Neural progenitor cell (in vitro differentiated cells): ENCODE data around the gene ETV6. TPM values are rescaled to one million over a fixed set of nuclear protein-coding genes. Genes with fewer than 3 reads are reported as not detected.

Experiments used
- DNase-seq: peaks from one replicate; pipeline ENCODE4 v3.0.0-alpha.2; 2016; ENCODE audit warnings: low spot score
- H2AFZ ChIP-seq: fragments of 200-600 bp; sonication (generic); replicated peaks from 2 replicates; pipeline ENCODE4 v1.6.1; 2016; ENCODE audit warnings: antibody characterized with exemption
- H3F3A ChIP-seq: fragments of 200-600 bp; sonication (generic); 2 replicates; pipeline ENCODE4 v1.6.1; 2016; ENCODE audit warnings: antibody characterized with exemption, low read depth
- H3K27ac ChIP-seq: fragments of 200-600 bp; sonication (generic); 2 replicates; pipeline ENCODE4 v1.5.1; 2016; ENCODE audit warnings: mild to moderate bottlenecking
- H3K27me3 ChIP-seq: fragments of 200-600 bp; sonication (generic); 2 replicates; pipeline ENCODE4 v1.6.1; 2016; ENCODE audit warnings: mild to moderate bottlenecking, moderate library complexity
- H3K36me3 ChIP-seq: fragments of 200-600 bp; sonication (generic); 2 replicates; pipeline ENCODE4 v1.5.1; 2016
- H3K4me1 ChIP-seq: fragments of 200-600 bp; sonication (generic); 2 replicates; pipeline ENCODE4 v1.6.1; 2016; ENCODE audit warnings: mixed run types
- H3K4me2 ChIP-seq: fragments of 200-600 bp; sonication (generic); 2 replicates; pipeline ENCODE4 v1.6.1; 2016
- H3K4me3 ChIP-seq: fragments of 200-600 bp; sonication (generic); 2 replicates; pipeline ENCODE4 v1.5.1; 2016
- H3K79me2 ChIP-seq: fragments of 200-600 bp; sonication (generic); 2 replicates; pipeline ENCODE4 v1.6.1; 2016; ENCODE audit warnings: low read depth
- H3K9ac ChIP-seq: fragments of 200-600 bp; sonication (generic); 2 replicates; pipeline ENCODE4 v1.6.1; 2016
- H3K9me3 ChIP-seq: fragments of 200-600 bp; sonication (generic); 2 replicates; pipeline ENCODE4 v1.5.1; 2016; ENCODE audit warnings: low read depth
- H4K20me1 ChIP-seq: fragments of 200-600 bp; sonication (generic); 2 replicates; pipeline ENCODE4 v1.6.1; 2016; ENCODE audit warnings: low read depth
- H3K27ac Mint-ChIP-seq: 3 replicates; pipeline ENCODE4 v1.8.0; 2021; ENCODE audit warnings: mixed read lengths
- H3K27me3 Mint-ChIP-seq: 2 replicates; pipeline ENCODE4 v1.8.0; 2022; ENCODE audit warnings: low read depth, mild to moderate bottlenecking, inconsistent platforms, moderate library complexity, mixed read lengths; ENCODE audit not compliant: insufficient read depth
- H3K36me3 Mint-ChIP-seq: 3 replicates; pipeline ENCODE4 v1.8.0; 2021; ENCODE audit warnings: mixed read lengths
- H3K4me1 Mint-ChIP-seq: 3 replicates; pipeline ENCODE4 v1.8.0; 2021; ENCODE audit warnings: mixed read lengths
- H3K4me3 Mint-ChIP-seq: 3 replicates; pipeline ENCODE4 v1.8.0; 2021; ENCODE audit warnings: mild to moderate bottlenecking, moderate library complexity, mixed read lengths
- H3K9me3 Mint-ChIP-seq: 3 replicates; pipeline ENCODE4 v1.8.0; 2020; ENCODE audit warnings: mixed read lengths
- EZH2 ChIP-seq: fragments of 200-600 bp; sonication (generic); IDR thresholded peaks from 2 replicates; pipeline ENCODE4 v1.6.1; 2017; ENCODE audit warnings: antibody characterized with exemption, mild to moderate bottlenecking, moderate library complexity
- EZH2phosphoT487 ChIP-seq: fragments of 200-600 bp; sonication (generic); IDR thresholded peaks from 2 replicates; pipeline ENCODE4 v1.6.1; 2017; ENCODE audit warnings: antibody characterized with exemption
- total RNA-seq: library from RNA; depleted of rRNA; stranded (reverse); fragments of >200 nt; gene quantifications from 2 replicates; pipeline ENCODE4 v1.2.3, GENCODE V29; 2015; ENCODE audit warnings: low replicate concordance
- TF ChIP-seq, protein P1 (sequence below): fragments of 200-600 bp; sonication (generic); IDR thresholded peaks from 2 replicates; pipeline ENCODE4 v1.5.1; 2017; ENCODE audit warnings: antibody characterized with exemption, mild to moderate bottlenecking

The ETV6 gene
- total RNA-seq, 1 donor from 2014 or later = 6.2 TPM

DNA sequence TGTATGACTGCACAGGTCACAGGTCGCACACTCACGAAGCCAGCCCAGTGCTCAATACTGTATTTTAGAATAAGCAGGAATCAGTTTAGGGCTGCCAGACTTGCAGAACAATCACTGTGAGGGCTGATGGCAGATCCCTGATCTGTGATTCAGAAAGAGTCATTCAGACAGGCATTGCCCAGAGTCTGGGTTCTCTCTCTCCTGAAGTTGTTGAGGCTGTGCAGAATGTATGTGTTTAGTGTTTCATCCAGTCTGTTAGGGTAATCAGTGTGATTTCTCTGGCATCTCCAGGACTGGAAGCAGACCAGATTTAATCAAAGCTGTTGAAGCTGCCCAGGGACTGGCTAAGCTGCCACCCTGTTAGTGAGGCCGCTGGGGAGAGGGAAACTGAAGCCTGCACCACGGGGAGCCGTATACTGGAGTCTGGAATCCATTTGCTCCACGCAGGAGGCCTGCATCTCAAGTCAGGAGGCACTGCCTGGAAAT, 69.3 kb downstream of the ETV6 start:
- H3K27me3 ChIP-seq = no peaks in the 10 kb centered on the region
- no peak overlapping the region for H3K9ac ChIP-seq
- peaks cover 32% of the 10 kb centered on the region for H3K4me1 Mint-ChIP-seq
- no peak overlapping the region for H3K4me3 ChIP-seq
- H3K36me3 Mint-ChIP-seq = peaks cover 13% of the 10 kb centered on the region
- peak; percentile 45 for DNase-seq
- TF ChIP-seq EZH2 (no peak), EZH2phosphoT487 (no peak)
- TF ChIP-seq, protein P1, sequence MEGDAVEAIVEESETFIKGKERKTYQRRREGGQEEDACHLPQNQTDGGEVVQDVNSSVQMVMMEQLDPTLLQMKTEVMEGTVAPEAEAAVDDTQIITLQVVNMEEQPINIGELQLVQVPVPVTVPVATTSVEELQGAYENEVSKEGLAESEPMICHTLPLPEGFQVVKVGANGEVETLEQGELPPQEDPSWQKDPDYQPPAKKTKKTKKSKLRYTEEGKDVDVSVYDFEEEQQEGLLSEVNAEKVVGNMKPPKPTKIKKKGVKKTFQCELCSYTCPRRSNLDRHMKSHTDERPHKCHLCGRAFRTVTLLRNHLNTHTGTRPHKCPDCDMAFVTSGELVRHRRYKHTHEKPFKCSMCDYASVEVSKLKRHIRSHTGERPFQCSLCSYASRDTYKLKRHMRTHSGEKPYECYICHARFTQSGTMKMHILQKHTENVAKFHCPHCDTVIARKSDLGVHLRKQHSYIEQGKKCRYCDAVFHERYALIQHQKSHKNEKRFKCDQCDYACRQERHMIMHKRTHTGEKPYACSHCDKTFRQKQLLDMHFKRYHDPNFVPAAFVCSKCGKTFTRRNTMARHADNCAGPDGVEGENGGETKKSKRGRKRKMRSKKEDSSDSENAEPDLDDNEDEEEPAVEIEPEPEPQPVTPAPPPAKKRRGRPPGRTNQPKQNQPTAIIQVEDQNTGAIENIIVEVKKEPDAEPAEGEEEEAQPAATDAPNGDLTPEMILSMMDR = no peak
- no peak overlapping the region for H3K27ac ChIP-seq
- H3K36me3 ChIP-seq = no peaks in the 10 kb centered on the region
- H3K9me3 Mint-ChIP-seq = peaks cover 2% of the 10 kb centered on the region
- H4K20me1 ChIP-seq = no peaks in the 10 kb centered on the region
- H3F3A ChIP-seq = no peaks in the 10 kb centered on the region
- peaks cover 14% of the 10 kb centered on the region for H3K4me1 ChIP-seq
- no peak overlapping the region for H3K4me2 ChIP-seq
- H3K4me3 Mint-ChIP-seq = no peak overlapping the region
- H3K27me3 Mint-ChIP-seq = peaks cover 7% of the 10 kb centered on the region
- no peaks in the 10 kb centered on the region for H3K79me2 ChIP-seq
- no peak overlapping the region for H2AFZ ChIP-seq
- H3K27ac Mint-ChIP-seq = peak overlapping the region; percentile 88
- no peaks in the 10 kb centered on the region for H3K9me3 ChIP-seq

DNA sequence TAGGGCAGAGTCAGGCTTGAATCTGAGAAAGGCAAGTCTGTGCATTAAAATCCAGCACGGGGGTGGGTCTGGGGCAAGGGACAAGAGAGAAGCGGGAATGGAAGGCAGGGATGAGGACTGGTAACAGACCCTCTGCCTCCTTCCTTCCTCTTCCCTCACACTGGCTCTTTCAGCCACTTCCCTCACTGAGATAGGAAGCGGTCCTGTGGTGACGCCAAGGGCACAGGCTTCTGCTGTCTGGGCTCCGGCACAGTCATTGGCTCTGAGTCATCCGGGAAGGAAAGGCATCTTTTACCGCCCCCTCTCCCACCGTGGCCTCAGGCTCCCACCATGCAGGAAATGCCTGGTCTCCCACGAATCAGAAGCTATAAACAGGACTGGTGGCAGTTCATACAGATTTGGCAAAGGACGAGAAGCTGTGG, 70.2 kb downstream of the ETV6 start:
- Mint-ChIP-seq H3K27ac (peak overlapping the region; percentile 22), H3K4me3 (no peak overlapping the region), H3K27me3 (peaks cover 7% of the 10 kb centered on the region), H3K4me1 (peaks cover 40% of the 10 kb centered on the region), H3K36me3 (peaks cover 10% of the 10 kb centered on the region), H3K9me3 (peaks cover 2% of the 10 kb centered on the region)
- H2AFZ ChIP-seq = no peak overlapping the region
- H3K4me1 ChIP-seq = peaks cover 23% of the 10 kb centered on the region
- no peaks in the 10 kb centered on the region for H3F3A ChIP-seq
- no peaks in the 10 kb centered on the region for H3K9me3 ChIP-seq
- no peaks in the 10 kb centered on the region for H3K79me2 ChIP-seq
- H3K27ac ChIP-seq = no peak overlapping the region
- H4K20me1 ChIP-seq = no peaks in the 10 kb centered on the region
- no peaks in the 10 kb centered on the region for H3K36me3 ChIP-seq
- no peak overlapping the region for H3K4me3 ChIP-seq
- TF ChIP-seq EZH2phosphoT487 (no peak), EZH2 (no peak)
- TF ChIP-seq, protein P1 = no peak
- DNase-seq = no peak
- no peak overlapping the region for H3K9ac ChIP-seq
- H3K4me2 ChIP-seq = no peak overlapping the region
- no peaks in the 10 kb centered on the region for H3K27me3 ChIP-seq

DNA sequence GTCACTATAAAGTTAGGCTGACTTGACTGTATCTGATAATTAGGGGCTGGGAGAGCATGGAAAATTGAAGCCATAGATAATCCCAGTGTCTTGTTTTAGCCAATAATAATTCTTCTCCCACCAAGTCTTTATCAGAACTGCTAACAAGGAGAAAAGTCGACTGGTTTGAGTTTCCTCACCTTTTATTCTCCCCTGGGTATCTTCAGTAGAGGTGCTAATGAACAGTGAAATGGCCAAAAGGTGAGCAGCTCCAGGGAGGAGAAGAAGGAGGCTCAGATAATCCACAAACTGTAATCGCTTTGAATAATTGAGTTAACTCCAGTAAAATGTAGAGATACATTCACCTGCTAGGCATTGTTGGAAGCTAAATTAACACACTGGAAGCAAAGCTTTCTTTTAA, 72.6 kb downstream of the ETV6 start:
- TF ChIP-seq EZH2 (no peak), EZH2phosphoT487 (no peak)
- peaks cover 2% of the 10 kb centered on the region for H3K9me3 Mint-ChIP-seq
- no peak overlapping the region for H2AFZ ChIP-seq
- no peak overlapping the region for H3K27ac ChIP-seq
- no peaks in the 10 kb centered on the region for H3F3A ChIP-seq
- peaks cover 10% of the 10 kb centered on the region for H3K36me3 Mint-ChIP-seq
- H3K27me3 ChIP-seq = no peaks in the 10 kb centered on the region
- H3K9ac ChIP-seq = no peak overlapping the region
- DNase-seq = no peak
- H3K4me1 Mint-ChIP-seq = peaks cover 45% of the 10 kb centered on the region
- H3K4me2 ChIP-seq = no peak overlapping the region
- no peak overlapping the region for H3K27ac Mint-ChIP-seq
- H3K36me3 ChIP-seq = no peaks in the 10 kb centered on the region
- no peaks in the 10 kb centered on the region for H3K9me3 ChIP-seq
- no peaks in the 10 kb centered on the region for H3K79me2 ChIP-seq
- peaks cover 4% of the 10 kb centered on the region for H3K27me3 Mint-ChIP-seq
- H3K4me1 ChIP-seq = peaks cover 24% of the 10 kb centered on the region
- no peak overlapping the region for H3K4me3 ChIP-seq
- no peak overlapping the region for H3K4me3 Mint-ChIP-seq
- H4K20me1 ChIP-seq = no peaks in the 10 kb centered on the region

DNA sequence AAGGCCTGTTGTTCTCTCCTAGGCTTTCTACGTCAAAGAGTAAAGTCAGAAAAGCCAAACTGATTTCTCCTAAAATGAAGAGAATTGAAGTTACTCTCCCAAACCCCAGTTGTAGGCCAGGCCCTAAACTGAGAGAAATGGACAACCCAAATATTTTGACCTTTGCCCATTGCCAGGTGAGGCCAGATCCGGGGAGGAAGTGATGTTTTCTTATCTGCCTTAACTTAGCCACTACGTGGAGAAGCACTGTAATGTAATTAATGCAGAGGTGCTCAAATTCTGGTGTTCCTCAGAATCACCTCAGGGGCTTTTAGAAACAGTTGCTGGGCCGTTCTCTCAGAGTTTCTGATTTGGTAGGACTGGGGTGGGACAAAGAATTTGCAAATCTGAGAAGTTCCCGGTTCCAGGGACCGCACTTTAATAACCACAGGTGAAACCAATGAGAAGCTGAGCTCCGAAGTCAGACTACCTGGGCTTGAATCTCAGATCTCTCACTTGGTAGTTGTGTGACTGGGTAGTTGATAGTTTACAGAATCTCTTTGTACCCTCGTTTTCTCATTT, 73.2 kb downstream of the ETV6 start:
- no peak for DNase-seq
- Histone ChIP-seq H3K27me3 (no peaks in the 10 kb centered on the region), H3K4me1 (peaks cover 24% of the 10 kb centered on the region), H3K9me3 (no peaks in the 10 kb centered on the region), H3F3A (no peaks in the 10 kb centered on the region), H3K36me3 (no peaks in the 10 kb centered on the region), H3K4me3 (no peak overlapping the region), H4K20me1 (no peaks in the 10 kb centered on the region), H3K4me2 (no peak overlapping the region), H2AFZ (no peak overlapping the region), H3K79me2 (no peaks in the 10 kb centered on the region), H3K27ac (no peak overlapping the region), H3K9ac (no peak overlapping the region)
- TF ChIP-seq, protein P1 = no peak
- TF ChIP-seq EZH2 (no peak), EZH2phosphoT487 (no peak)
- H3K36me3 Mint-ChIP-seq = peaks cover 10% of the 10 kb centered on the region
- H3K9me3 Mint-ChIP-seq = peaks cover 2% of the 10 kb centered on the region
- no peak overlapping the region for H3K4me3 Mint-ChIP-seq
- H3K4me1 Mint-ChIP-seq = peaks cover 41% of the 10 kb centered on the region
- no peak overlapping the region for H3K27ac Mint-ChIP-seq
- peaks cover 4% of the 10 kb centered on the region for H3K27me3 Mint-ChIP-seq
